ENCODE results near the gene XPNPEP3. TPM values are rescaled to one million over a fixed set of nuclear protein-coding genes. Genes with fewer than 3 reads are reported as not detected.
A peak's percentile ranks its signal among the peaks of the same experiment; 100 is the strongest.

Gene XPNPEP3
- total RNA-seq, 1 donor, result 17.4 TPM

DNA sequence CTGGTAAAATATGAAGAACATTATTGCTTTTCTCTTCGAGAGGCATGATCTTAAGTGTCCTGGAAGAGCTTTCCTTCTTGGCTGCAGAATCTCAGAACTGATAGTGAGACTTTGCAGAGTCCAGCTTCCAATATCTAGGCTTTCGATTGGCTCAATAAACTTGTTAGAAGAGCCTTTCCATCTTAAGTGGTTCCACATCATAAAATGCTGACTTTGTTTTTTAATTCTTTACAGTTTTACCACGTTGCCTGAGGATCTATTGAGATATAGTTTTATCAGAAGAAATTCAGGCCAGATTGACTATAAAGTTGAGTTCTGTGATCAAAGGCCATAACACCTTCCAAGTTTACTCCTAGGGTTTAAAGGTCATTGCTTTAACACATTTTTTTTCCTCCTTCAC is 20.5 kb downstream of the XPNPEP3 start:
- DNase-seq (ENCODE audit: low read depth), result no peak
- TF ChIP-seq, protein P1, sequence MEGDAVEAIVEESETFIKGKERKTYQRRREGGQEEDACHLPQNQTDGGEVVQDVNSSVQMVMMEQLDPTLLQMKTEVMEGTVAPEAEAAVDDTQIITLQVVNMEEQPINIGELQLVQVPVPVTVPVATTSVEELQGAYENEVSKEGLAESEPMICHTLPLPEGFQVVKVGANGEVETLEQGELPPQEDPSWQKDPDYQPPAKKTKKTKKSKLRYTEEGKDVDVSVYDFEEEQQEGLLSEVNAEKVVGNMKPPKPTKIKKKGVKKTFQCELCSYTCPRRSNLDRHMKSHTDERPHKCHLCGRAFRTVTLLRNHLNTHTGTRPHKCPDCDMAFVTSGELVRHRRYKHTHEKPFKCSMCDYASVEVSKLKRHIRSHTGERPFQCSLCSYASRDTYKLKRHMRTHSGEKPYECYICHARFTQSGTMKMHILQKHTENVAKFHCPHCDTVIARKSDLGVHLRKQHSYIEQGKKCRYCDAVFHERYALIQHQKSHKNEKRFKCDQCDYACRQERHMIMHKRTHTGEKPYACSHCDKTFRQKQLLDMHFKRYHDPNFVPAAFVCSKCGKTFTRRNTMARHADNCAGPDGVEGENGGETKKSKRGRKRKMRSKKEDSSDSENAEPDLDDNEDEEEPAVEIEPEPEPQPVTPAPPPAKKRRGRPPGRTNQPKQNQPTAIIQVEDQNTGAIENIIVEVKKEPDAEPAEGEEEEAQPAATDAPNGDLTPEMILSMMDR (IDR thresholded peaks at IDR 0.05; ENCODE audit: insufficient read depth, low read length), result no peak
- no peak overlapping the region for H3K4me3 ChIP-seq (ENCODE audit: low read depth, low read length)

- no peak for DNase-seq (ENCODE audit: low read depth)
- TF ChIP-seq, protein P1 (IDR thresholded peaks at IDR 0.05; ENCODE audit: insufficient read depth, low read length), result no peak
- no peak overlapping the region for H3K4me3 ChIP-seq (ENCODE audit: low read depth, low read length)
Observed at GRCh38 chr22:40878922-40879321, 22.0 kb downstream of the XPNPEP3 start.

- no peak for DNase-seq (ENCODE audit: low read depth)
- TF ChIP-seq, protein P1 (IDR thresholded peaks at IDR 0.05; ENCODE audit: insufficient read depth, low read length), result no peak
- H3K4me3 ChIP-seq (ENCODE audit: low read depth, low read length), result no peak overlapping the region
Observed at GRCh38 chr22:40889116-40889515, 32.2 kb downstream of the XPNPEP3 start.

- TF ChIP-seq, protein P1 (IDR thresholded peaks at IDR 0.05; ENCODE audit: insufficient read depth, low read length), result no peak
- H3K4me3 ChIP-seq (ENCODE audit: low read depth, low read length), result no peak overlapping the region
- DNase-seq (ENCODE audit: low read depth), result peak; percentile 8
Observed at GRCh38 chr22:40890881-40891280, 33.9 kb downstream of the XPNPEP3 start.

DNA sequence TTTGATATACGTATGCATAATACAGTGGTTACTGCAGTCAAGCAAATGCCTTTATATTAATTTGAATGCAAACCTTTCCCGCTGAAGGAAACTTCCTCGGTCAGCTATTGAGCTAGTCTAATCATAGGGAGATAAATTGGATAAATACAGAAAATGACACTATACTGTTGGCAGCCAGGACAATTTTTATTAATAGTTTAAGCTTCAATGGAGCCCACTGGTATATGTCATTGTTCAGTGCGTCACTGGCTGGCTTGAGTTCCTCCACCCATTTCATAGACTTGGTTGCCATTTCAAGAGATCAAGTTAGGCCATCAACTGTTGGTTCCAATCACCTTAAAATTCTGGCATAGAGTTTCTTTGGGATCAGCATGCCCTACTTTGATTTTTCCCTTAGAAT is 37.5 kb downstream of the XPNPEP3 start:
- TF ChIP-seq, protein P1 (IDR thresholded peaks at IDR 0.05; ENCODE audit: insufficient read depth, low read length), result no peak
- no peak overlapping the region for H3K4me3 ChIP-seq (ENCODE audit: low read depth, low read length)
- DNase-seq (ENCODE audit: low read depth), result no peak

DNA sequence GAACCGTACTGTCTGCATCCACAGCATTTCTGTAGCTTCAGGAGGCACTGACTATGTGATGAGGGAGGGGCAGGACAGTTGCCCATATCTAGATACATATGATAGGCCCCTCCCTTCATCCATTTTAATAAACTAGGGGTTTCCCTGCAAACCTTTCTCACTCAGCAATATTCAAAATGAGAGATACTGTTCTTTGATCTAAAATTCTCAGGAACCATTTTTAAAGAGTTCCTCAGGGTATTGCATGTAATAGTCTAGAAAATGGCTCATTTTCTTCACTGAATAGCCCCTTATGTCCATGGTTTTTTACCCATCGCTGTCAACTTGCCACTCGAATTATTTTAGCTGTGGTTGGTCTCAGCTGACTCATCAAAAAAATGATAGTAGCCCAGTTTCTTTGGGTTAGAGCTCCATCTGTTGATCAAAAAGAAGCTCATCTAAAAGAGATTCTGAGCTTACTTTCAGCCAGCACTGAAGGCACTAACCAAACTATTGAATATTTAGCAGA is 42.0 kb downstream of the XPNPEP3 start:
- no peak overlapping the region for H3K4me3 ChIP-seq (ENCODE audit: low read depth, low read length)
- TF ChIP-seq, protein P1 (IDR thresholded peaks at IDR 0.05; ENCODE audit: insufficient read depth, low read length), result peak; percentile 54
- DNase-seq (ENCODE audit: low read depth), result peak; percentile 67

DNA sequence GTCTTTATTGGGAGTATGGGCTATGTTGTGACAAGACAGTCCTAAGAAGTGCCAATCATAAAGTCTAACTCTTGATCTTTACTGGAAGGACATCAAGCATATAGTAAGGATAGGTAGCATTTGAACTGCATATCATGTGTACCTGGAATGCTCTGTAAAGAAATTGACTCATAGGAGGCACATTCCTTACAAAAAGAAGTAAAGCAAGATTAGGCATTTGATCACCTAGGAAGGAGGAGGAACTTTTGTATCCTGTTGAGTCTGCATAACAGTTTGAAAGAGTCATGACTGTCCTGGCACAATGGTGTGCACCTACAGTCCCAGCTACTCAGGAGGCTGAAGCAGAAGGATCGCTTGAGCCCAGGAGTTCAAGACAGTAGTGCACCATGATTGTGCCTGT is 47.2 kb downstream of the XPNPEP3 start:
- H3K4me3 ChIP-seq (ENCODE audit: low read depth, low read length), result no peak overlapping the region
- TF ChIP-seq, protein P1 (IDR thresholded peaks at IDR 0.05; ENCODE audit: insufficient read depth, low read length), result no peak
- DNase-seq (ENCODE audit: low read depth), result no peak

Data from fibroblast of the aortic adventitia (primary cell).